IPS-11a (cell line): Measurements from ENCODE around the gene EPB41L4B.
"Not testable (repeated sequence)": the region's sequence is repeated elsewhere in the genome, so short reads cannot be mapped to it uniquely, and the experiment has no call there.

Experiments
- H3K4me3 ChIP-seq: one replicate; pipeline ENCODE4 v1.5.1; 2013; ENCODE audit warnings: low read depth, low read length, control low read depth

Gene EPB41L4B

DNA sequence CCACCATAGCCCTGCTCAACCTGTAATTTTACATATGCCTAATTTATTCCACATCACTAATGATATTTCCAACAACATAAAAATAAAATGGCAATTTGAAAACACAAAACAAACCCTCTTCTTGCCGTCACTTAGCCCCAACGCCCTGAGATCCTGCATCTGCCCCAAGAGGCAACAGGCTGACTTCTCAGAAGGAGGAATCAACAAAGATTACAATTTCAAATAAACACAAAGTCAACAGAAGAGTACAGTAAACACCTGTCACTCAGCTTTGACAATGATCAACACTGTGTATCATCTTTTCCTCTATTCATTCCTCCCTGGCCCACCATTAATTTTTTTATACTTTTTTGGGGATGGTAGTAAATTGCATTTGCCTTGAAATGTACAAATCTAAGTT is 19.8 kb downstream of the EPB41L4B start:
- H3K4me3 ChIP-seq, result no peak overlapping the region

DNA sequence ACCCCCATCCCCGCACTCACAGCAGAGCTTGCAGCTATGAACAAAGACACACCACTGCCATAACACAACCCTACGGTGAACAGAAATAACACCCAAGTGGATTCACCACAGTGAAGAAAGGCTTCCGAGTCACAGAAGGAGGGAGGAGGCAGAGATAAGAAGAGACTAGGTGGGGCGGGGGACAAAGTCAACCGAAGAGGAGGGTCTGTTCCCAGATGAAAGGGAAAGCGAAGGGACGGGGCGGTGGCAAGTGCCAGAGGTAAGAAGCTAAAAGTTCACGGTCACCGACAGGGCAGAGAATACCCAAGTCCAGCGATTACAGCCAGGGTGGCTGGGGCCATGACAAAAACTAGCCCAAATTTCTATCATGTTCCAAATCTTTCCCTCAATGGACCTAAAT is 21.0 kb downstream of the EPB41L4B start:
- H3K4me3 ChIP-seq, result no peak overlapping the region

- no peak overlapping the region for H3K4me3 ChIP-seq
These were observed 23.0 kb downstream of the EPB41L4B start for GRCh38 chr9:109297899-109298298.

- no peak overlapping the region for H3K4me3 ChIP-seq
These were observed 25.4 kb downstream of the EPB41L4B start for GRCh38 chr9:109295221-109296130.

GRCh38 chr9:109290385-109290784 is 30.5 kb downstream of the EPB41L4B start:
- no peak overlapping the region for H3K4me3 ChIP-seq

DNA sequence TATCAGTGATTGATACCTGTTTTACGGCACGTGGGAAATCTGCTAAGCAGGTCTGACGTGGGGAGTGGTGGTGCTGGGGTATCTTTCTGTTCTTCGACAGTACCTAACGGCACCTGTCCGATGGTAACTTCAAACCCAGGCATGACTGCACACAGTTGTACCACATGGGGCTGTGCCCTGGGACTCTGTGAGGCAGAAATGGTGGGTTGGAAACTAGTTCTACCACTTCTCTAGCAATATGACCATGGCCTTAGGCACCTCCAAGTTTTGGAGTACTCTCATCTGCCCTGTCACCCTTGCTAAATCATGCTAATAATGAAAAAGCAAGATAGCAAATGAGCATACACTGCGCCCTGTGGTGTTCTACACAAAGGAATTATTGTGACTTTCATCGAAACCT is 30.9 kb downstream of the EPB41L4B start:
- no peak overlapping the region for H3K4me3 ChIP-seq

GRCh38 chr9:109289186-109289585 is 31.7 kb downstream of the EPB41L4B start:
- no peak overlapping the region for H3K4me3 ChIP-seq

GRCh38 chr9:109286981-109287380 is 33.9 kb downstream of the EPB41L4B start:
- no peak overlapping the region for H3K4me3 ChIP-seq

GRCh38 chr9:109286571-109286977 is 34.3 kb downstream of the EPB41L4B start:
- no peak overlapping the region for H3K4me3 ChIP-seq

- not testable (repeated sequence) for H3K4me3 ChIP-seq
These were observed 37.2 kb downstream of the EPB41L4B start for GRCh38 chr9:109283672-109284071.

GRCh38 chr9:109283012-109283411 is 37.8 kb downstream of the EPB41L4B start:
- no peak overlapping the region for H3K4me3 ChIP-seq

DNA sequence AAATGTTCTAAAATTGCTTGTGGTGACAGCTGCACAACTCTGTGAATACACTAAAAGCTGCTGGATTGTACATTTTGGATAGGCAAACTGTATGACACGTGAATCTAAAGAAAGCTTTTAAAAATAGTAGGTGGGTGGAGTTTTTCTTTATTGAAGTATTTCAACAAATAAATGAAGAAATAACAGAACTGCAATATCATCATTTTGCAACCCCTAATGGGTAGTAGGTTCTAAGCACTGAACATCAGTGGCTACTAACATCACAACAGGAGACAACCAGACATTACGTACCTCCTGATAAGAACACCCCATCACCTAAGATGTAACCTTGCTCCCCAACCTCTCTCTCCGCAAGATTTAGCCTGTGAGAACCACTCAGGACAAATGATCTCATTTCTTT is 38.6 kb downstream of the EPB41L4B start:
- no peak overlapping the region for H3K4me3 ChIP-seq

GRCh38 chr9:109281518-109281917 is 39.3 kb downstream of the EPB41L4B start:
- H3K4me3 ChIP-seq, result no peak overlapping the region

DNA sequence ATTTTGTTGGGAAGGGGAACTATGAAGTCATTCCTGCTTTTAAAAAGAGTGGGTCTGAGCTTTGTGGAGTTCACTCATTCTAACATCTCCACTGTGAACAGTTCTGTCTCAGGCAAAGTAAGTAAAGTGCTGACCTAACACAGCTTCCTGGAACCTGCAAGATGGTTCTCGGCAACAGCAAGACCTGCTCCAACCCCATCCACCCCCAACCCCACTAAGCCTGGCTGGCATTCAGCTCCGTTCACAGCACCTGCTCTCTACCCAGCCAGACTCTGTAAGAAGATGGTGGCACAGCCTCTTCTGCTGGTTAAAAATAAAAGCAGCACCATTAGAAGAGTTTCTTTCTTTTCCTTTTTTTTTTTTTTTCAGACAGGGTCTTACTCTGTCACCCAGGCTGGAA is 42.0 kb downstream of the EPB41L4B start:
- no peak overlapping the region for H3K4me3 ChIP-seq

- no peak overlapping the region for H3K4me3 ChIP-seq
These were observed 42.6 kb downstream of the EPB41L4B start for GRCh38 chr9:109278216-109278615.

GRCh38 chr9:109277451-109277850 is 43.4 kb downstream of the EPB41L4B start:
- no peak overlapping the region for H3K4me3 ChIP-seq

DNA sequence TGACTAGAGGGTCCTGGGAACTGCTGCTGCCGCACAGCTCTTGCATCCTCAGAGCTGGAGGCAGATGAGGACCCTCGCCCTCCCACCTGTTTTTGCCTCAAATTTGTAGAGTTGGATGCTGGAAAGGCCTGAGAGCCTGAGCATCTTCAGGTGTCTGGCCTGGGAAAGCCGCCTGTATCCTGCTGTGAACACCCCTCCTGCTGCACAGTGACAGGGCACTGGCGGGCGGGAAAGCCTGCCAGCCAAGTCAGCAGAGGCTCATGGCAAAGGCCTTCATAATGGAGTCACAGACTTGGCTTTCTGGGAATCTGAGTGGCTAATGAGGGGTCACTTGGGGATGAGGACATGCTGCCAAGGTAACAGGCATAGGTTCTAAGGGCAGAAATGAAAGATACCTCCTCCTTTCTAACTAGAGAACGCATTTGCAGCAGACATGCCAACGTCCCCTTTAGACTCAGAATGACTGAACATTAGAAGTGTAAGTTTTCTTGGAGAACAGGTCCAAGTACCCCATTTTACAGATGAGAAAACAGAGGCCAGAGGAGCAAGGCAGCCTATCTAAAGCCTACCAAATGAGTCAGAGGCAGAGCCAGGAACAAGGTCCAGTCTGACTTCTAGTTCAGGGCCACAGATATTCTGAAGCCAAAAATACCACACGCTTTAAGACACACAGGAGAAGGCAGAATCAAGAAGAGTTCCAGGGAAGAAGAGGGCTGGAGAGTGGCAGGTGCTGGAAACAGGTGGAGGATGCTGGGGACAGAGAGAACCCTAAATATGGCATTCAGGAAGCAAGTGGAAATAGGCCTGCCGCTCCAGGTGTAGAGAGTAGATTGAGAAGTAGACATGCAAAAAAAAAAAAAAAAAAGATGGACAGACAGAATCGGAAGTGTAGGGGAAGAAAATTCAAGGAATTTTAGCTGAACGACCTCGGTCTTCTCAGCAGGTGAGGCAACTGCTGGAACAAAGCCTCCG is 44.1 kb downstream of the EPB41L4B start:
- no peak overlapping the region for H3K4me3 ChIP-seq

- H3K4me3 ChIP-seq, result no peak overlapping the region
These were observed 45.8 kb downstream of the EPB41L4B start for GRCh38 chr9:109274884-109275730.

DNA sequence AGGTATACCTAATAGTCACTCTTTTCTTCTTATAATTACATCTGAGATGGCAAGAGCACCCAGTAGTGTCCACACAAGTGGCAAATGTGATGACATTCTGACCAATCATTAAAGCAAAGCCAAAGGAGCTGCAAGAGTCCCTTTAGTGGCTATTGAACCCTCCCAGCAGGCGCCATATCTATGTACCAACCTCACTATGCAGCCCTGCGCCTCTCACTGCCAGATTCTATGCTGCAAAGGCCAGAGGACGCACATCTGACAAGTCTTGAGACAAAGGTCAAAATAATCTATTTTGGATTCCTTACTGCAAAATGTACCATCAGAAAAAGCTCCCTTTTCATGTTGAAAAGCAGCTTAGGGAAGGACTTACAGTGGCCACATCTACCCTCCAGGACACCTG is 47.0 kb downstream of the EPB41L4B start:
- H3K4me3 ChIP-seq, result no peak overlapping the region

DNA sequence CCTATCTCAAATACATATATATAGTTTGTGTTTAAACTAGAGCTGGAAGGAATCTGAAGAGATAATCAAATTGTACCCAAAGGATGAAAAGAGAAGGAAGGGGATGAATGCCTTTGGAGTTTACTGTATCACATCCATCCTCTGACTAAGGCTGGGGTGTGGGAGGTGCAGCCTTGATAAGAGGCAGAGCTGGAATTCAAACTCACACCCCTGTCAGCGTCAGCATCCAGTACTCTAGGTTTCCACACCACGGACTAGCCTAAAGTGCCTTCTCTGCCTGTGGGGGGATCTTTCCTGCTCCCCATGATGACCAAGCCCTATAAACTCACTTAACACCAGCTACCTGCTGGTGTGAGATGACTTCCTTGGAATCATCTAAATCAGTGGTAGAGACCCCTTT is 48.1 kb downstream of the EPB41L4B start:
- no peak overlapping the region for H3K4me3 ChIP-seq

DNA sequence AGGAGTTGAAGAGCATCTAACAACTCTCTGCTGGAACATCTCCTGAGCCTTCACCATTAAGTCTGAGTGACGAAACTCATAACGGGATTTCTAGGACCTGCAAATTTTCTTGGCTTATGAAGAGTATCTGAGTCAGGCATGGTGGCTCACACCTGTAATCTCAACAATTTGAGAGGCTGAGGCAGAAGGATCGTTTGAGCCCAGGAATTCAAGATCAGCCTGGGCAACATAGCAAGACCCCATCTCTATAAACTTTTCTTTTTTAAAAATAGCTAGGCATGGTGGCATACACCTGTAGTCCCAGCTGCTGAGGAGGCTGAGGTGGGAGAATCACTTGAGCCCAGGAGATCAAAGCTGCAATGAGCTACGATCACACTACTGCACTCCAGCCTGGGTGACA is 48.8 kb downstream of the EPB41L4B start:
- H3K4me3 ChIP-seq, result no peak overlapping the region
